ENCODE results near the gene RECK.

The RECK gene

DNA sequence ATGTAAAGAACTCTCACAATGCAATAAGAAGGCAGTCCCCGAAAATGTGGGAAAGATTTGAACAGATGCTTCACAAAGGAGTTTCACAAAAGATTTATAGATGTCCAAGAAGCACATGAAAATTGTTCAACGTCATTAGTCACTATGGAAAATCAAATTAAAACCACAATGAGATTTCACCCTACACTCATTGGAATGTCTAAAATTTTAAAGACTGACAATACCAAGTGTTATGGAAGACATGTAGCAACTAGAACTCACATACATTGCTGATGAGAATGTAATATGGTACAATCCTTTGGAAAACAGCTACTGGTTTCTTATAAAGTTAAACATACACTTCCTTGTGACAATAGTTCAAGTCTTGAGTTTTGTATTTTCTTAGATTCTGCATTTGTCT, 11.0 kb upstream of the RECK start:
- no peak for DNase-seq

DNA sequence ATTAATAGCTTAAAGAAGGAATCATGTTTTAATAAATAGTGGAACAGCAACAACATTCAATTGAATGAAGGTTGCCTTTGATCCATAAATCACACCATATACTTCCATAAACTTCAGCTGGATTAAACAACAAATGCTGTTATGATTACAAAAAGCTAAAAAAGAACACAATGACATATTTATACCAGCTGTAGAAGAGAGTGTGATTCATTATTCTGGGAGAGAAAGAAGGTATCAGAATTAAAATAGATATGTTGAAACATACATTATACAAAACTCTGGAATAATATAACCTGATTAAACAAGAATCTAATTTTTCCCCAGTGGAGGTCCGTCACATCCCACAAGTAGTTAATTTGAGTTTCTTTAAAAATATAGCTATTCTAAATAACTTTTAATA, 7.5 kb upstream of the RECK start:
- no peak for DNase-seq

DNA sequence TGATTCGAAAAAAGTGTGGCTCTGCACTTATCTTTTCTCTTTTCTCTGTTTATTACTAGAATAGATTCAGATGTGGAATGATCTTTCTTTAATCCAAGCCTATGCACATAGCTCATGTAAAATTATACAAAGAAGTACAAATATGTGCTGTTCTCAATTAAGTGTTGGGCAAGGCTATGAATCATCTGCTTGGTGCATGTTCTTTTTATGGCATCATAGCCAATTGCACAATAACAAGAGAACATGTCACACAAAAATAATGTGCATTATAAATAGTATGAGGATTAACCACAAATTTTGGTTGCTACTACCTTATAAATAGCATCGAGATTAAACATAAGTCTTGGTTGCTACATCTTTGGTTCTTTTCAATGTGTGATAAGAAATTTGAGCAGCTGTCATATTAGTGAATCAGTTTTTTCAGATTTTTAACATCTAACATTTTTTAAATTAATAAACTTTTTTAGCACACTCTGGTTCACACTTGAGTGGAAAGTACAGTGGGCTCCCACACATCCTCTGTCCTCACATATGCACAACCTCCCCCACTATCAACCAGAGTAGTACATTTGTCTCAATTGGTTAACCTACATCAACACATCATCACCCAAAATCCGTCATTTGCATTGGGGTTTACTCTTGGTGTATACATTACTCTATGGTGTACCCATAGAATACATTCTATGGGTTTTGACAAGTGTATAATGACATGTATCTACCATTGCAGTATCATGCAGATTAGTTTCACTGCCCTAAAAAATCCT, 6.8 kb upstream of the RECK start:
- no peak for DNase-seq

DNA sequence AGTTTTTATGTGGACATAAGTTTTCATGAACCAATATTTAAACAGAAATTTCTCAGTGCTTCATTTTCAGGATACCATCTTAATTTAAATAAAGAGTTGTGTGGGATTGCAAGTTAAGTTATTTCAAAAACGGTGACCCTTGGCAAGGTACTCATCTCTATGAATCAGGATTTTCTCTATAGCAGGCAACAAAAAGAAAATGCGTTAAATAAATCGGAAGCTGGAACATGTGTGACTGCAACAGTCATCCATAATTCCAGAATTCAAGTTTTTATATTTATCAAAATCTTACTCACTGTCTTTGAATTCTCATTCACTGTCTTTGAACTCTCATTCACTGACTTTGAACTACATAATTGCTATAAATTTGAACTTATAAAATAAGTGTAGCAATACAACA, 5.8 kb upstream of the RECK start:
- DNase-seq: no peak

DNA sequence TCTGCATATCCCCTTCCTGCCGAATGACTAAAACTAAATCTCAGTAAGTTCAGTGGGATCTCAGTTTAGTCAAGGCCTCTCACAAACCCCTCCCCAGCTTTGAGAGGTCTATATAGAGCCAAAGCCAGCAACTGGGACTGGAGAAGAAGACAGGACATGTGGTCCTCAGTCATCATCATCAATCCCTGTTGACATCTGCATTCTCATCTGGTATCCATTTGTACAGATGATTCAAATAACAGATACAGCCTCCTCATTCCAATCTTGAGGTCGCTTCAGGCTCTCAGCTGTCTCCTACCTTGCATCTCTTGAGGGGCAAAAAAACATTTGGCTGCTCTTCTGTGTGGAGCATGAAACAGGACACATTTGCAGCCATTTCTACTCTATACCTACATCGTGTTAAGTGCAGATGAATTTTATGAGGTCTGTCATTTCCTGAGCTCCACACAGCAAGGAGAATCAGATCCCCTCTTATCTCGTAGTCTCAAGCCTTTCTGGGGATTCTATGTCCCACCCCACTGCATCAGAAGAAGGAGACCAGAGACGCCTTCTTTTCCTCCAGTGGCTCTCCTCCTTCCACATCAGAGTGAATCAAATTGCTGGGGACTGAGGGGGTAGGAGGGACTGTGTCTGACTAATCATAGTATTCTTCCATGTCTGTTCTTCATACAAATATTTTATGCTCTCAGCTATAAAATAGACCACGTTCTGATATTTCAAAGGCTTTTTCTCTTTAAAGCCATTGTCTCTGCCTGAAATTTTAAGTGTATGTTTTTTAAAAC, 4.7 kb upstream of the RECK start:
- DNase-seq: no peak

DNA sequence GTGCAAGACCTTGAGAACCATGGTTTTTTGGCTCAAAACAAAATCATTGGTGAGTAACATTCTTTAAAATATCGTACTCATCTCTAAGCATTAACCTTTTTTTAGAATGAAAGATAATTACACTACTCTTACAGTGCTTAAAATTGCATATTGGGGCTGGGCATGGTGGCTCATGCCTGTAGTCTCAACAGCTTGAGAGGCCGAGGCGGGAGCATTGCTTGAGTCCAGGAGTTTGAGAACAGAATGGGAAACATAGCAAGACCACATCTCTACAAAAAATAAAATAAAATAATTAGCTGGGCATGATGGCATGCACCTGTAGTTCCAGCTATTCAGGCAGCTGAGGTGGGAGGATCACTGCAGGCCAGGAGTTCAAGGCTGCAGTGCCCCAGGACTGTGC, 2.9 kb upstream of the RECK start:
- DNase-seq: no peak

DNA sequence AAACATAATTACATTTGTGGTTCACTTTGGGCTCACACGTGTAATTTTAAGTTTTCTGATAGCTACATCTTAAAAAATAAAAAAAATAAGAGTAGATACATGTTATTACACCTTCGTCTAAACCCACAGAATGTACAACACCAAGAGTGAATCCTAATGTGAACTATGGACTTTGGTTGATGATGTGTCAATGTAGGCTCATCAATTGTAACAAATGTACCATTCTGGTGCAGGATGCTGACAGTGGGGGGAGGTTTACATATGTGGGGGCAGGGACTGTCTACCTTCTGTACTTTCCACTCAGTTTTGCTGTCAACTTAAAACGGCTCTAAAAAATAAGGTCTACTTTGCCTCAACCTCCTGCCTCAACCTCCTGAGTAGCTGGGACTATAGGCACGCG, 2.5 kb upstream of the RECK start:
- DNase-seq: no peak

DNA sequence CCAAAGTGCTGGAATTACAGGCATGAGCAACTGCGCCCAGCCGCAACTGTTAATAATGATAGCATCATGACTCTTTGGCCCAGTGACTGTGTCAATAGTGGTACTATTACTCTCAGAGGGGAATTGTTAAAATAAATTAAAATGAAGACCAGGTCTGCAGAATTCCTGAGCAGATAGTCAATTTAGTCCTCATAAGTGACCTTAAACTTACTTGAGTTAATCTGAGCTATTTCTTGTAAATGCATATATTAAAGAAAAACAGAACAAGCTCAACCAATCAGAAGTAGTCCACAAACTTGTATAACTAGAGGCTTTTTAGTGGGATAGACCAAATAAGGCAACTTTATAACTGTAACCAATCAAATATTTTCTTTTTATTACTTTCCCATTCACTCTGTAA, 1.7 kb upstream of the RECK start:
- no peak for DNase-seq

DNA sequence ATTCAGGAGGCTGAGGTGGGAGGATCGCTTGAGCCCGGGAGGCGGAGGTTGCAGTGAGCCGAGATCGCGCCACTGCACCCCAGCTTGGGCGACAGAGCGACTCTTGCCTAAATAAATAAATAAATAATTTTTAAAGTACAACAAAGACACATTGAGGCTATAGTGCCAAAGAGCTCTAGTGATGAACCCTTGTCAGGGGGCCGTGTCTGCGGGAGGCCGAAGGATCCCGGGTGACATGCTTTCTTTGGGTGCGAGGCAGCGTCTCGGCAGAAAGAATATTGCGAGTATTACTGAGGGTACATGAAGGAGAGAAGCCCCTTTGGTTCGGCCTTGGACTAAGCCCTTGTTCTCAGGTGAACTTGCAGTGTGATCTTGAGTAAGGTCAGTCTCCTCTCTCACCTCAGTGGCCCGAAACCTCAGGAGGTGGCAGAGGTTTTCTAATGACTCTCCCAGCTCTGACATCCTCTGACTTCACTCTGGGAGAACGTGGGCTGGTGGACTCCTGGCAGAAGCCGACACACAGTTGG, 397 bp upstream of the RECK start:
- no peak for DNase-seq

DNA sequence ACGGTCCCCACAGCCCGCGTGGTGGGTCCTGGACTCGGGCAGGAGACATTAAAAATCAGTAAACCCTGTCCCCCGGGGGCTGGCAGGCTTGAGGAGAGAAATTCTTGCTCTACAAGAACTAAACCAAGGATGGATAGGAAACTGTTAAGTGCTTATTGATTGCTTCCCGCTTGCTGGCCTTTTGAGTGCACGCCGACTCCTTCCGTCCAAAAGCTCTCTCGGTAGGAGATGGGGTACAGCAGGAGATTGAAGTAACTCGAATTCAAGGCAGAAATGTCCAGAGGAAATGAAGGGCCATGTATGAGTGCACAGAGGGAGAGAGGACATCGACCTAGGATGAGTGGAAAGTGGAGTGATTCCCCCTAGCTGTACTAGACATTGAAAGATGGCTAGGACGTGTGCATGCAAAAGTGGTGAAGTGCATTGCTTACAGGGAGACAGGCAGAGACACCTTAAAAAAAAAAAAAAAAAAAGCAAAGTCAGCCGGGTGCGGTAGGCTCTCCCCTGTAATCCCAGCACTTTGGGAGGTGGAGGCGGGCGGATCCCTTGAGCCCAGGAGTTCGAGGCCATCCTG, 923 bp downstream of the RECK start:
- peak; percentile 53 for DNase-seq

DNA sequence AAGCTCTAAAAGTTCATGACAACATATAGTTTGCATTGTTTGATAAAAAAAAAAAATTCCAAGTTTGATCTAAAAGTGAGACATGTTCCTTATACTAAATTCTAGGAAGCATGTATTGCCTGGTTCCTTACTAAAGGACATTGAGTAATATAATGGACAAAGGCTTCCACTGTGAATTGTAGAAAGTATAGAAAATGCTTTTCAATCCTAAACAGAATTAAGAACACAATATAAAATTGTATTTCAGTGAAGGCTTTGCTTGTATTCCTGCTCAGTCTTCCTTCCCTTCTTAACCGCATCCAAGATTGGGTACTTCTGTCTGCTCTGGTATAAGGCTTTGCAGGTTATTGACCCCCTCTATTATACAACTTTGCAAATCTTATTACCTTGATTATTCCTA, 2.4 kb downstream of the RECK start:
- no peak for DNase-seq

DNA sequence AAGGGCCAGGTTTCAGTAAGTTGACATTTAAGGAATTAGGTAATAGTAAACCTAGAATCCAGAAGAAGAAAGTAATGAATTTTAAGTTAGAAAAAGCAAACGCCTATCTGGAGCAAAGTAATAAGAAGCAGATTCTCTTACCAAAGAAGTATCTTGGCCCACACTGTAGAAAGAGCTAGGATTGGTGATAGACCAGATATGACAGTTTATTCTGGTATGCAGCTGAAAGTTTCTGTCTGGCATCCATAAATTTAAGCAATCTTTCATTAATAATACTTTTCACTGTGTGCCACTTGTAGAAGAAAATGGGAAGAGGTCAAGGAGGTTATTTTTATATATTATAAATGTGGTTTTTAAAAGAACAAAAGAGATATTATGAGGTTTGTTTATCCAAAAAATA, 3.0 kb downstream of the RECK start:
- DNase-seq: no peak

DNA sequence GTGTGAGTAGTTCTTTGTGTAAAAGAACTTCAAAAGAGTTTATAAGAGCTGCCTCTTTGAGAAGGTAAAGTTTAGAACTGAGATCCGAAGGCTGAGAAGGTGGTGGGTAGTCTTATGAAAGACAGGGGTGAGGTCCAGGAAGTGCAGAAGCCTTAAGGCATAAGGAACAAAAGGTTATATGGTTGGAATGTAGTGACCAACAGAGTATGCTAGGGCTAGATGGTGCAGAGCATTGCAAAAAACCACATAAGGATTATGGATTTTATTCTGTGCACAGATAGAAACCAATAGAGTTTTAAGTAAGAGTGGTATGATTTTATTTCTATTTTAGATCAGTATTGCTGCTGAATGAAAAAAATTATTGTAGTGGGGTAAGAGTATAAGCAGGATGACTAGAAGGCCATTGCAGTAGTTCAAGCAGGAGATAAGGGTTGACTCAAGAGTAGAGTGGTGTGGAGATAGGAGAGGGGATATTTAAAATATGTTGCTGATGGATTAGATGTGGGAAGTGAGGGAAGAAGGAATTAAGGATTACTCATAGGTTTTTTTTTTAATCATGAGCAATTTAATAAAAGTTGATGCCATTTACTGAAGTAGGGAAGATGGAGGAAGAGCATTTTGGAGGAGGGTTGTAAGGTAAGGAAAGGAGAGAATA, 3.7 kb downstream of the RECK start:
- no peak for DNase-seq

DNA sequence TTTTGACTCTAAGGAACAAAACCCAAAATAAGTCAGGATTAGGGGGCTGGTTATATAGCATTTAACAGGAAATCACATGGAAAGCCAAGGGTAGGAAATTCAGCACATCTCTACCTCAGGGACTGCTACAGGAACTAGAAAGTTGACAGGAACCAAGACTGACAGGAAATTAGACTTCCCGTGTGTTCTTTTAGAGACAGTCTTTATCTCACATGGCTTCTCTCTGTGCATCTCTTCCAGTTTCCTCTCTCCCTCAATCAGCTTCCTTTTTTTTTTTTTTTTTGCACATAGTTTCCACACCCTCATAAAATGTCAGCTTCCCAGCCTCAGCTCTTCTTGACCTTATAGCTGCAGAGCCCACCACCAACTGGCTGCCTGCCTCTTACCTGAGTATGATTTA, 4.8 kb downstream of the RECK start:
- no peak for DNase-seq

DNA sequence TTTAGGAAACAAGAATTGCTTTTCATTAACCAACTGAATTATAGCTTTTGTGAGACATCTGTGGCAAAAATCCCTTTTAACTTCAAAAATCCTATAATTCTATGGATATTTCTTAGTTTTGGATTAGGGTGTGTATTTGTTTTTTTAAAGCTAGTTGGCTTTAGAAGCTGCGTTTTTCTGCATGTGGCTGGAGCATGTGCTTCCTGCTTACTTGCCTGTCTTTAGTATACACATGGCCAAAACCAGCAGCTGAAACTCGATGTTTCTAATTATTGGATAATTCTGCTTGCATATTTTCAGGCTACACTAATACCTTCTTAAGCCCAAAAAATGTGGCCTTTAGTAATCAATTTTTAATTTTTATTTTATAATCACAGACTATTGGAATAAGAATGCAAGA, 8.9 kb downstream of the RECK start:
- DNase-seq: no peak

DNA sequence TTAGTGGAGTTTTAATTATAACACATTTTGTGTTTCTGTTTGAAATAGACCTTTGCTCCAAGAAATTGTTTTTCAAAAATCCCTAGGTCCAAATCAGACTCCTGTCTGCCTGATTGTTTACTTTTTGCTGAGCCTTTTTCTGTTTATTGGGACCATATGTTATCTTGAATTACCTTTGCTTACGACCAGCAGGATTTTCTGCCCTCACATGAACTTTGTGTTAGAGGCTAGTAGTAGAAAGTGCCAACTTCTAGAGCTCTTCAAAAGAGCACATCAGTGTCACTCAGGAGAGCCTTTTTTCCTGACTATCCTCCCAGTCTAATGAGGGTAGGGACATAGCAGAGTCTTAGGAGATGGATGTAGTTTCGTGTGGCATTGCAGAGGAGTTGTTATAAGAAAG, 10.2 kb downstream of the RECK start:
- no peak for DNase-seq

DNA sequence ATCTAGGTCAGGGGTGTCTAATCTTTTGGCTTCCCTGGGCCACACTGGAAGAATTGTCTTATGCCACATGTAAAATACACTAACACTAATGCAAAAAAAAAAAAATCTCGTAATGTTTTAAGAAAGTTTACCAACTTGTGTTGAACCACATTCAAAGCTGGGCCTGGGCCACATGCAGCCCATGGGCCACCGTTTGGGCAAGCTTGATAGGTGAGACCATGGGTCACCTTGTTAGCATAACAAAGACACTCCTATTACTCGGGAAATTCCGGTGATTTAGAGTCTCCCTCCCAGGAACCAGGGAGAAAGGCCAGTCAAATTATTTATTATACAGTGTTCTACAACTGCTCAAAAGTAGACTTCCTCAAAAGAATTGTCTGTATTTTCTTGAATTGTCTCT, 12.7 kb downstream of the RECK start:
- no peak for DNase-seq

DNA sequence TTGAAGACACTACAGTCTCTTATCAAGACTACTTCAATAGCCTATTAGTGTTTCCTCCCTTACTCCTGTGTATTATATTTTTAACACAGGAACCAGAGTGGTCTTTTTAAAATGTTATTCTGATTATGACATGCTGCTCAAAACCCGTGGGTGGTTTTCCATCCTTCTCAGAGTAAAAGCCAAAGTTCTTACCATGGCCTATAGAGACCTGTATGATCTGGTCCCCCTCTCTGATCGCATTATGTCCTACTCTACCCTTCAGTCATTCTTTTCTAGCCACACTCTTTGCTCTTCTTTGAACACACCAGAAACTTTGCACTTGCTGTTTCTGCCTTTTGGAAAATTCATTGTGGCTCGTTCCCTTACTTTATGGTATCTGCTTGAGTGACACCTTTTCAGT, 13.8 kb downstream of the RECK start:
- DNase-seq: no peak

DNA sequence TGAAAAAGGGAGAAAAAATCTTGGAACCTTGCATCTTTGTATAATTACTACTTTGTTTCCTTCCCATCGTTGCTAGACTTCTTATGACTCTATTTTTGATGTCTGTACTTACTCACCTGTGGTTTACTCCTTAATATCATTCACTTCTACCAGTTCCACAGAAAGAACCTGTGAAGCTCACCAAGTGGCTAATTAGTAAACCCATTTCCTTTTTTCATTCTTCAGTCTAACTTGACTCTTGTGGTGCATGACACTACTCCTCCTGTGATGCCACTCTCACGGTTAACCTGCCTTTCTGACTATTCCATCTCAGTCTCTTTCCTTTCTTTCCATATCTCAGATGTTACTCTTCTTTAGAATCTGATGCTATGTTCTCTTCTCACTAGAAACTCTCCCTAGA, 14.6 kb downstream of the RECK start:
- DNase-seq: no peak

DNA sequence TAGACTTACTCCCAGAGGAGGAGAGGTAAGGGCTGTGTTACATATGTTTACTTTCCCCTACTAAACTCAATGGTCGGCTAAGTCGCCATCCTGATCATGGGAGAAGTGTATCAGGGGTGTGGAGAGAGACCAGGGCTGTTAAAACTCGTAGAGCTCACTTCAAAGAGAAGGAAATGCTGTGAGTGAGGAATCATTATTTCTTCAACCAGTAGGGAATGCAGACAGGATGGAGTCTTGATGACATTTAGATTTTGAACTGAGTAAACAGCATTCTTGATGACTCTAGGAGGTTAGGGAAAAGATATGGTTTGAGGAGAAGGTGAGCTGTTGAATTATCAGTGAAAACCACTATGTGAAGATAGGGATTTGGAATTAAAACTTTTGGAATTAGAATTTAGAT, 17.3 kb downstream of the RECK start:
- no peak for DNase-seq

DNA sequence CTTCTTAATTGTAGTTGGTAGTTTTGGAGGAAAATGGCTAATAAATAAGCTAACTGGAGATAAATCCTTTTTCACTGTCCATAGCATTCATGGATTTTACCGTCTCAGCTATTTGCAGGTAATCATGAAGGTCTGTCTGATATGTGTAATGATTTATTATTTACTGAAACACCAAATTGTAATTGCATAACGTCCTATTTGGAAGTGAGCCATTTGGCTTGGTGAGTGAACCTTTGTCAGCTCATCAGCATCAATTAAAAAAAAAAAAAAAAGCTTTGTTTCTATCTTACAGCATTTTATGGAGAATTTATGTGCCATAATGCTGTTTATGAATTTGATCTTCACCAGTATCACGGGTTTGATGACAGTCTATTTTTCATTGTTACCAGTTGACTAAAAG, 20.2 kb downstream of the RECK start:
- DNase-seq: no peak

DNA sequence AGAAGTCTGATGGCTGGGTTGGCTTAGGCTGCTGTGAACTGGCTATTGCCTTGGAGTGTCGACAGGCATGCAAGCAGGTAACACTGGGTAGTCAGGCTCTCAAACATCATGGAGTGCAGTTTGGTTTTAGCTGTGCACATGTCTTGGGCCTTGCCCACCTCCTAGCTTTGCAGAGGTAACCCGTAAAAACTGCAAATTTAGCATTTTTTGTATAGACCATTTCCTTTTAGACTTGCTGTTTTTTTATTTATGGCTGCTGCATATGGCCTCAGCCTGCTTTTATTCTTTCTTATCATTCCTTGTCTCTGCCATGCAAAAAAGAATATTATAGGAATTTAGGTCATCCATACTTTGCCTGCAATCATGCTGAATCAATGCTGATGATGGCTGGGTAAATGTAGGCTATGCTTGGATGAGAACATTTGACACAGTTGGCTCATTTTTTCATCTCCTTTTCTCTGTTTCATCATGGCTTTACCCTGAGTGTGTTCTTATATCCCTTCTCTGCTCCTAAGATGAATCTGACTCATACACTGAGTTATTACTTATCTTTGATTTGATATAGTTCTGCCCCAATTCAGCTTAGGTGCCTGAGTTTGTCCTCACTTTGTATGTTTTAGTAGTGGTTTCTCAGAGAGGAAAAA, 27.2 kb downstream of the RECK start:
- no peak for DNase-seq

DNA sequence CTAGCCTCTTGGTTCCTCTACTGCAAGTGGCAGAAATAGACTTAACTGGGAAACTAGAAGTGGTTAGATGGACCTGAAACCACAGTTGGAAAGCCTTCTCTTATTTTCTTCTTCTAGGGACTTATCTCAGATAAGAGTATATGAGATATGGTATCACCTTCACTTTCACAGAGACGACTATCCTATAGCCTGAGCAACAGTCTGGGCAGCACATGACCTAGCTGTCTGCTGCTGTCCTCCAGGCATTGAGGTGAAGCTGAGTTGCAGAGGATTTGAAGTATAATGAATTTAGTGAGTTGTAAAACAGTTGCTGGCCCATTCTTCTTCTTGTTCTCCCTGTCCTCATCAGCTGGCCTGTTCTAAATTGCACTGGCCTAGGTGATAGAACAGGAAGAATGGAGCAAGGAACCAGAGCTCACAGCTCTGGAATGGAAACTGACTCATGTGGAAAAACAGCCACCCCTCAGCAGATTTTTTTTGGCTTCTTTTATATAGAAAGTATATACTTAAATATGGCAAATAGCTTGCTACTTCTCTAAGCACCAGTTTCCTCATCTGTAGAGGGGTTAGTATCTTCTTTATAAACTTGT, 27.8 kb downstream of the RECK start:
- no peak for DNase-seq
